Karpas-422 (cell line): ENCODE data around the gene SYNGR4. TPM values are rescaled to one million over a fixed set of nuclear protein-coding genes. Genes with fewer than 3 reads are reported as not detected.

Experiments used
- DNase-seq: peaks from one replicate; pipeline ENCODE4 v3.0.0-alpha.2; 2015
- H2AFZ ChIP-seq: fragments of 200-600 bp; sonication (generic); 2 replicates; pipeline ENCODE4 v1.6.1; 2014; ENCODE audit warnings: antibody characterized with exemption, low read length, mixed read lengths
- H3K27ac ChIP-seq: fragments of 200-600 bp; sonication (generic); 2 replicates; pipeline ENCODE4 v1.5.1; 2014; ENCODE audit warnings: mild to moderate bottlenecking, low read length, moderate library complexity
- H3K27me3 ChIP-seq: fragments of 200-600 bp; sonication (generic); 2 replicates; pipeline ENCODE4 v1.6.1; 2014; ENCODE audit warnings: low read length, mixed read lengths
- H3K36me3 ChIP-seq: fragments of 200-600 bp; sonication (generic); 2 replicates; pipeline ENCODE4 v1.6.1; 2014; ENCODE audit warnings: low read length, mixed read lengths; ENCODE audit not compliant: insufficient read depth
- H3K4me1 ChIP-seq: fragments of 200-600 bp; sonication (generic); 2 replicates; pipeline ENCODE4 v1.6.1; 2014; ENCODE audit warnings: mild to moderate bottlenecking, low read length, mixed read lengths
- H3K4me2 ChIP-seq: fragments of 200-600 bp; sonication (generic); 2 replicates; pipeline ENCODE4 v1.6.1; 2014; ENCODE audit warnings: low read length, low read depth, mild to moderate bottlenecking; ENCODE audit not compliant: poor library complexity, severe bottlenecking
- H3K4me3 ChIP-seq: fragments of 200-600 bp; sonication (generic); 2 replicates; pipeline ENCODE4 v1.5.1; 2014; ENCODE audit warnings: mild to moderate bottlenecking, antibody characterized with exemption, low read length, mixed read lengths
- H3K79me2 ChIP-seq: fragments of 200-600 bp; sonication (generic); 2 replicates; pipeline ENCODE4 v1.6.1; 2014; ENCODE audit warnings: mild to moderate bottlenecking, low read length, mixed read lengths
- H3K9ac ChIP-seq: fragments of 200-600 bp; sonication (generic); 2 replicates; pipeline ENCODE4 v1.6.0; 2014; ENCODE audit warnings: low read length
- H3K9me2 ChIP-seq: fragments of 200-600 bp; sonication (generic), shearing (Covaris generic); replicated peaks from 2 replicates; pipeline ENCODE4 v1.6.0; 2014; ENCODE audit warnings: mild to moderate bottlenecking, low read length, moderate library complexity; ENCODE audit not compliant: insufficient read depth
- H3K9me3 ChIP-seq: fragments of 300-700, 200-600 bp; sonication (generic); 2 replicates; pipeline ENCODE4 v1.6.1; 2014; ENCODE audit warnings: low read length, mixed read lengths
- H4K20me1 ChIP-seq: fragments of 200-600 bp; sonication (generic); 2 replicates; pipeline ENCODE4 v1.6.1; 2014; ENCODE audit warnings: mild to moderate bottlenecking, antibody characterized with exemption, low read length, low read depth; ENCODE audit not compliant: insufficient read depth
- total RNA-seq: library from RNA; depleted of rRNA; stranded (reverse); fragments of >200 nt; shearing (Covaris generic); gene quantifications from 2 replicates; pipeline ENCODE4 v1.2.3, GENCODE V29; 2014; ENCODE audit warnings: low replicate concordance

Gene SYNGR4
- total RNA-seq, 1 experiment from 2014 or later: not detected

DNA sequence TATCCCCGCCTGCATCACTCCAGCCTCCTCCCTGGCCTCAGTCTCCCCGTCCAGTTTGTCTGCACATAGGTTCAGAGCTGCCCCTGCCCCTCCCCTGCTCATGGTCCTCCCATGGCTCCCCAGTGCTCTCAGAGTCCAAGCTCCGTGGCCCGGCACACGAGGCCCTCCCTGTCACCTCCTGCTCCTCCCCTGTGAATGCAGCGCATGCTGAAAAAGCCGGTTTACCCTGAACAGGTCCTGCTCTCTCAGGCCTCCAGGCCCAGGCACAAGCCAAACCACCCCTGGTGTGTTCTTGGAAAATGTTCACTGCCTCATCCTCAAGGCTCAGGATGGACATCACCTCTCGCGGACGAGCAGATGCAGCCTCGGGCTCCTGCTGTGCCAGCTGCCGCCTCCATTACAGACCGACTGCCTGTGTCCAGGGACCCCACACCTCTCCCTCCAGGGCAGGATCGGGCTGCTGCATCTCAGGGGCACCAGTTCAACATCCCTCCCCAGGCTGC, 25.9 kb upstream of the SYNGR4 start:
- Histone ChIP-seq H3K27ac (no peak overlapping the region), H4K20me1 (no peaks in the 10 kb centered on the region), H3K4me2 (no peak overlapping the region), H2AFZ (no peak overlapping the region), H3K4me1 (peaks cover 13% of the 10 kb centered on the region), H3K9ac (no peak overlapping the region), H3K27me3 (no peaks in the 10 kb centered on the region), H3K79me2 (0 out of 2 replicates have a peak, but pooled peaks cover 3% of the 10 kb centered on the region), H3K9me2 (no peaks in the 10 kb centered on the region), H3K4me3 (no peak overlapping the region), H3K9me3 (no peaks in the 10 kb centered on the region), H3K36me3 (no peaks in the 10 kb centered on the region)
- no peak for DNase-seq

DNA sequence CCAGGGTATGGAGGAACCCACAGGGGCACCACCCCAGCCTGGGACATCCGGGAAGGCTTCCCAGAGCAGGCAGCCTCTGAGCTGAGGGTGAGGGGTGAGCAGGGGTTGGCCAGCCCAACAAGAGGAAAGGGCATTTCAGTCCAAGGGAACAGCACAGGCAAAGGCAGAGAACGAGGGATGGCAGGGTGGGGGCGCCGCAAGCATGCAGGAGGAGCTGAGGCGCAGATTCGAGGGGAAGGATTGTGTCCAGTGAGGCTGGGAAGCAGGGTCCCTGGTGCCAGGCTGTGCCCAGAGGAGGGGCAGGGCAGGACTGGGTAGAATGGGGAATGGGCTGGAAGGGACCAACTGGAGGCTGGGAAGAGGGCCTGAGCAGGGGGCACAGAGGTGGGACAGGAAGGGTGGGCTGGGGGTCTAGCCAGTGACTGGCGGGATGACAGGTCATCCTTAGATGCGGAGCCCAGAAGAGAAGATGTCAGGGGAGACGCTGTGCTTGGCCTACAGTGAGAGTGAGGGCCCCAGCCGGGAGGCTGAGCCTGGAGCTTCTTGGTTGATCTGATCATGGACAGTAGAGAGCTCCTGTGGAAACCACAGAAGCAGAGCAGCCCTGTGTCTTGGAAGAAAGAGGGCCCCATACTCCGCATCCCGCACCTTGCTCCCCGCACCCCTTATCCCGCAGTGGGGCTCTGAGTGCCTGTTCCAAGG, 25.2 kb upstream of the SYNGR4 start:
- Histone ChIP-seq H3K9me2 (no peaks in the 10 kb centered on the region), H2AFZ (no peak overlapping the region), H3K4me1 (peaks cover 9% of the 10 kb centered on the region), H3K9me3 (no peaks in the 10 kb centered on the region), H3K27ac (no peak overlapping the region), H4K20me1 (no peaks in the 10 kb centered on the region), H3K79me2 (0 out of 2 replicates have a peak, but pooled peaks cover 3% of the 10 kb centered on the region), H3K27me3 (no peaks in the 10 kb centered on the region), H3K9ac (no peak overlapping the region), H3K36me3 (no peaks in the 10 kb centered on the region), H3K4me2 (no peak overlapping the region), H3K4me3 (no peak overlapping the region)
- DNase-seq: no peak

GRCh38 chr19:48340995-48341394, 23.2 kb upstream of the SYNGR4 start:
- Histone ChIP-seq H3K9me3 (no peaks in the 10 kb centered on the region), H3K79me2 (no peaks in the 10 kb centered on the region), H3K9me2 (no peaks in the 10 kb centered on the region), H3K27ac (no peak overlapping the region), H3K36me3 (no peaks in the 10 kb centered on the region), H3K9ac (no peak overlapping the region), H4K20me1 (no peaks in the 10 kb centered on the region), H3K4me2 (no peak overlapping the region), H2AFZ (no peak overlapping the region), H3K4me3 (no peak overlapping the region), H3K4me1 (no peaks in the 10 kb centered on the region), H3K27me3 (no peaks in the 10 kb centered on the region)
- DNase-seq: no peak

DNA sequence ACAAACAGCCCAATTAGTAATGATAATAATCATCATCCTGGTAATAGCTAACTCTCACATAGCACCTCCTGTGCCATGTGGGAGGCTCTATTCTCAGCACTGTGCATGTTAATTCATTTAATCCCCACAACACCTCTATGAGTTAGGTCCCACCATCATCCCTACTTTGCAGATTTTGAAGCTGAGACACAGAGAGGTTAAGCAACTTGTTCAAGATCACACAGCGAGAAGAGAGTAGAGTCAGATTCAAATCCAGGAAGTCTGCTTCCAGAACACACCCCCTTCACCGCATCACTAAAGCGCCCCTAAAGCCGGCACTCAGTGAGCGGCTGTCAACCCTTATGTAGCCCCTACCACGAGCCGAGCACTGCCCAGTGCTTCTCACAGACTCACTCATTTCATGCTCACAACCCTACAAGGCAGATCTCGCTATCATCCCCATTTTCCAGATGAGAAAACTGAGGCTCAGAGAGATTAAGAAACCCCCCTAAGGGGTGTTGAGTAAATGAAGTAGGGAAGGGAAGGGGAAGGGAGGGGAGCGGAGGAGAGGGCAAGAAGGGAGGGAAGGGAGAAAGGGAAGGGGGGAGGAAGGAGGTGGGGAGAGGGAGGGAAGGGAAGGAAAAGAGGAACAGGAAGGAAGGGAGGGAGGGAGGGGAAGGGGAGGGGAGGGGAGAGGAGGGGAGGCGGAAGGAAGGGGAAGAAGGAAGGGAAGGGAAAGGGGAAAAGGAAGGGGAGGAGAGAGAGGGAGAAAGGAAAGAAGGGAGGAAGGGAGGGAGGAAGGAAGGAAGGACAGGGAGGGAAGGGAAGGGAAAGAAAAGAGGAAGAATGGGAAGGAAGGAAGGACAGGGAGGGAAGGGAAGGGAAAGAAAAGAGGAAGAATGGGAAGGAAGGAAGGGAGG, 22.4 kb upstream of the SYNGR4 start:
- Histone ChIP-seq H4K20me1 (no peaks in the 10 kb centered on the region), H3K4me3 (no peak overlapping the region)

GRCh38 chr19:48342414-48342738, 21.8 kb upstream of the SYNGR4 start:
- no peak overlapping the region for H2AFZ ChIP-seq
- DNase-seq: no peak
- no peaks in the 10 kb centered on the region for H3K9me2 ChIP-seq
- H3K4me3 ChIP-seq: no peak overlapping the region
- no peaks in the 10 kb centered on the region for H4K20me1 ChIP-seq
- no peak overlapping the region for H3K27ac ChIP-seq
- H3K9ac ChIP-seq: no peak overlapping the region
- no peaks in the 10 kb centered on the region for H3K27me3 ChIP-seq
- H3K4me1 ChIP-seq: no peaks in the 10 kb centered on the region
- H3K9me3 ChIP-seq: no peaks in the 10 kb centered on the region
- H3K79me2 ChIP-seq: no peaks in the 10 kb centered on the region
- H3K4me2 ChIP-seq: no peak overlapping the region
- H3K36me3 ChIP-seq: no peaks in the 10 kb centered on the region

More for the DNA sequence above, 22.4 kb upstream of the SYNGR4 start:
- Histone ChIP-seq H3K4me1 (no peaks in the 10 kb centered on the region), H3K27ac (no peak overlapping the region), H3K4me2 (no peak overlapping the region), H3K36me3 (no peaks in the 10 kb centered on the region), H3K9me2 (no peaks in the 10 kb centered on the region), H3K9ac (no peak overlapping the region), H2AFZ (no peak overlapping the region), H3K27me3 (no peaks in the 10 kb centered on the region), H3K79me2 (no peaks in the 10 kb centered on the region), H3K9me3 (no peaks in the 10 kb centered on the region)
- DNase-seq: no peak

GRCh38 chr19:48342841-48343540, 21.2 kb upstream of the SYNGR4 start:
- no peak overlapping the region for H3K4me3 ChIP-seq
- no peaks in the 10 kb centered on the region for H3K27me3 ChIP-seq
- H3K9me2 ChIP-seq: no peaks in the 10 kb centered on the region
- H3K9me3 ChIP-seq: no peaks in the 10 kb centered on the region
- H3K27ac ChIP-seq: no peak overlapping the region
- H3K4me2 ChIP-seq: no peak overlapping the region
- no peaks in the 10 kb centered on the region for H3K36me3 ChIP-seq
- H3K4me1 ChIP-seq: no peaks in the 10 kb centered on the region
- DNase-seq: no peak
- no peaks in the 10 kb centered on the region for H3K79me2 ChIP-seq
- H2AFZ ChIP-seq: no peak overlapping the region
- no peak overlapping the region for H3K9ac ChIP-seq
- H4K20me1 ChIP-seq: no peaks in the 10 kb centered on the region

DNA sequence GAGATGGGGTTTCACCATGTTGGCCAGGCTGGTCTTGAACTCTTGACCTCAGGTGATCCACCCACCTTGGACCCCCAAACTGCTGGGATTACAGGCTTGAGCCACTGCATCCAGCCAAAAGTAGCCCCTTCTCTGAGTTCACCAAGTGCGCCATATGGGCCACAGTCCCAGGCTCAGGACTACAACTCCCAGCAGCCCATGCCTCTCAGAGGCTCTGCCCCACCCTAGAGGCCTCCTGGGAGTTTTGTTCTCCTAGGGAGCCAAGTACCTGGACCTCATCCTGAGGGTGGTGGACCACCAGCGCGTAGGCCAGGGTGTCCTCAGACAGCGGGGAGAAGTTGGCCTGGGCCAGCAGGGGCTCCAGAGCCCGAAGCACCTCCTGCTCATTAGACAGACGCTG, 19.3 kb upstream of the SYNGR4 start:
- Histone ChIP-seq H3K27ac (no peak overlapping the region), H4K20me1 (no peaks in the 10 kb centered on the region), H3K36me3 (no peaks in the 10 kb centered on the region), H3K4me3 (no peak overlapping the region), H3K9ac (no peak overlapping the region), H3K79me2 (no peaks in the 10 kb centered on the region), H3K27me3 (no peaks in the 10 kb centered on the region), H3K9me2 (no peaks in the 10 kb centered on the region), H2AFZ (no peak overlapping the region), H3K4me1 (no peaks in the 10 kb centered on the region), H3K9me3 (no peaks in the 10 kb centered on the region), H3K4me2 (no peak overlapping the region)
- peak; percentile 68 for DNase-seq

DNA sequence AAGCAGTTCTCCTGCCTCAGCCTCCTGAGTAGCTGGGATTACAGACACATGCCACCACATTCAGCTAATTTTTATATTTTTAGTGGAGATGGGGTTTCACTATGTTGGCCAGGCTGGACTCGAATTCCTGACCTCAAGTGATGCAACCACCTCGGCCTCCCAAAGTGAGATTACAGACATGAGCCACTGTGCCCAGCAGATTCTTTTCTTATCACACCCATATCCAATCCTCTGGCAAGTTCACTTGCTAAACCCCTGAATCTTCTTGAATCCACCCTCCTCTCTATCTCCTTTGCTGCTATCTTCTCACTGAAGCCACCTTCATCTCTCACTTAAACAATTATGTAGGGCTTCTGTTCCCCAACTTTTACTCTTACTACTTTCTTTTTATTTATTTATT, 18.0 kb upstream of the SYNGR4 start:
- no peaks in the 10 kb centered on the region for H3K9me2 ChIP-seq
- no peaks in the 10 kb centered on the region for H3K9me3 ChIP-seq
- DNase-seq: no peak
- no peak overlapping the region for H3K9ac ChIP-seq
- H3K4me2 ChIP-seq: no peak overlapping the region
- no peaks in the 10 kb centered on the region for H3K27me3 ChIP-seq
- H2AFZ ChIP-seq: no peak overlapping the region
- H3K79me2 ChIP-seq: no peaks in the 10 kb centered on the region
- no peak overlapping the region for H3K27ac ChIP-seq
- H4K20me1 ChIP-seq: no peaks in the 10 kb centered on the region
- H3K36me3 ChIP-seq: no peaks in the 10 kb centered on the region
- H3K4me3 ChIP-seq: no peak overlapping the region
- peaks cover 4% of the 10 kb centered on the region for H3K4me1 ChIP-seq
